GM18526 (cell line): ENCODE results near the gene CWF19L1.
A peak's percentile ranks its signal among the peaks of the same experiment; 100 is the strongest.

Experiments
- POLR2A ChIP-seq: IDR thresholded peaks from 3 replicates; pipeline ENCODE4 v1.6.1; 2011; ENCODE audit not compliant: insufficient read length; ENCODE audit errors: extremely low read depth

CWF19L1 gene

DNA sequence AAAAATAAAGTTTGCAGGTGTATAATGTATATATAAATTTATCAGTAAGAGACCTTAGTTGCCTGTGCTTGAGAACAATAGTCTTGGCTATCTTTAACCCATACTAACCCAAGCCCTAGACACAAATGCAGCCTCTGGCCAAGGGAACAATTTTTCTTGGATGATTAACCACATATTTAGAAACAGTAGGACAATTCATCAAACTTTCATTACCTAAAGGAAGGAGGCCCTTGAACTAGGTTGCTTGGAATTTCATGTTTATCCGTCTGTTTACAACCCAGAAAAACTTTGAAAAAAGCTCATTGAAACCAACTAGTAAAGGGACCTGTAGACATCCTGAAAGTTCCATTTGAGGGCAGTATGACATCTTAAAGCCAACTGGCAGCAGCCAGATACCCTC is 72.7 kb downstream of the CWF19L1 start:
- no peak for TF ChIP-seq POLR2A

DNA sequence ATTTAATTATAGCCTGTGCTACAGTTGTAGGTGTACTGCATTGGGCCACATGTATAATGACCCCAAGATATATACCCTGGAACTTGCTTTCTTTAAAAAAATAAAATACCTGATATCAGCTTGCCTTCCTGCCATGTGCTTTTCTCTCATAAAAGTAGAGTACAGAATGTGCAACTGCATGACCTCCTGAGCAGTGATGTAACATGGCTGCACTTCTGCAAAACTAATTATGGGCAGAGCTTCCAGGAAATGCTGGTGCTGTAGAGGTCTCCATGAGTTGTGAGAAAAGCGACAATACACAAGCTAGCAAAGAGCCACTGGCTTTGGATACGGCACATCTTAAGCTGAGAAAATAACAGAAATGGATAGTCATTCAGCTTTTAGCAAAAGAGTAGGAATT is 75.1 kb downstream of the CWF19L1 start:
- TF ChIP-seq POLR2A: no peak

DNA sequence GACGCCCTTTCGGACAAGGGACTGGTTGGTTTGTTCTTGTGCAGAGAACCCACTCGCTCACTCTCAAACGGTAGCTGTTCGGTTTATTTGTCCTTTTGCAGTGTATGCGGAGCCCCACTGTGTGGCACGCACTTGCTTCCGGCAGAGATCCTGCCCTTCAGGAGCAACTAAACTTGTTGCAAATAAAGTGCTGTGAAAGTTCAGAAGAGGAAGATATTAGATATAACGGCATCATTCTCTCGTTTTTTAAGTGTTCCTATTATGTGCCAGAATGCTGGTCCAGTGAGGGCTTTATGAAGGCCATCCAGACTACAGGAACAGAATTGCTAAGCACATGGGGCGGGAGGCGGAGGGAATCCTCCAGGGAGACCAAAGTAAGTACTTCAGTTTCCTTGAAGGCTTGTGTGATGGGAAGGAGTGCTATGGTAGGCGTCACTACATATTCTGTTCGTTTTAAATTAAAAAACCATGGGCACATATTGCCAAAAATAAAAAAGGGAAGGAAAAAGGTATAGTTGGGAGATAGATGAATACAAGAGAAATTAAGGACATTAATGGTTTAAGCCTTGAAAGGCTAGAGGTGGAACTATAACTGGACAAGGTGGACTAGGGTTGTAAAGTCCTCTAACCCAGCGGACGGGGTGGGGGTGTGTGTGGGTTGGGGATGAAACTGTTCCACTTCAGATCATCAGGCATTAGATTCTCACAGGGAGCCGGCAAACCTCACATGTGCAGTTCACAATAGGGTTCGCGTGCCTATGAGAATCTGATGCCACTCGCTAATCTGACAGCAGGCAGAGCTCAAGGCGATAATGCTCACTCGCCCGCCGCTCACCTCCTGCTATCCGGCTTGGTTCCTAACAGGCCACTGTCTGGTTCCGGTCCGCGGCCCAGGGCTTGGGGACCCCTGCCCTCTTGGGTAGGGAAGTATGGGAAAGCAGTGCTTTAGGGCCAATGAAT is 80.9 kb downstream of the CWF19L1 start:
- no peak for TF ChIP-seq POLR2A

DNA sequence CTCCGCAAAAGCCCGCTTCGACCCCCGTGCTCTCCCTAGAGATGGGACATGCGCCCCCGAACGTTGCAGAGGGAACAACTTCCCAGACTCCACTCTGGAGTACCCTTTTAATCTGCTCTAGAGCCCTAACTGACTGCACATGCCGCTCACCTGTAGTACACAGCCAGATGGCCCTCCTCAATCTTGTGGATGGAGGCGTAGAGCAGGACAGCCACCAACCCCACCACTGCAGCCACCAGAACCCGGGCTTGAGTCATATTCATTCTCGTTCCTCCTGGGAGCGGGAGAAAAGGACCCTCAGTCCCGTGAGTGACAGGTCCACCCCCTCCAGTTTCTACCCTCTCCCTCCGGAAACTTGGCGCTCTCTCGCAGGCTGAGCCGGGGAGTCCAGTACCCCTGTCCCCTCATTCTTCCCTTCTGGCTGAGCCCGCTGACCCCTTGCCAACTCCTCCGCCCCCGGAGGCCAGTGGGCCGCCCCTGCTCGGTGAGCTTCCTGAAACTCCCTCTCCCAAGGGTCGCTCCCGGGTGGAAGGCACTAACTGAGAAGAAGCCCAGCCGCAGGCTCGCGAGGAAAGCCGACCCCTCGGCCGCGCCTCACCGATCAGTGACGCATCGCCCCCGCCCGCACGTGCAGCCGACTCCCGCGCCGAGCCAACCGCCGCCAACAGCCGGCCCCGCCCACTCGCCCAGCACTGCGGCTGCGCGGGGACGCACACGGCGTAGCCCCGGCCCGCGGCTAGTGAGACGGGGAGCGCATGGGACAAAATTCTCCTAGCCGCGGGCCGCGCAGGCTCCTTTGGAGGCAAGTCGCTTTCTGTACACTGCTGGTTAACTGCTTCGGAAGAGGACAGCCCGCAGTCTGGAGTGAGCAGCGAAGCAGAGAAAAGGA is 81.8 kb downstream of the CWF19L1 start, which contains the start of gene ERLIN1:
TSS of gene ERLIN1 (minus strand) at position 666 of the 889 bp plus-strand sequence. CDS start at position 263, 403 bp downstream.
- peak; percentile 79 for TF ChIP-seq POLR2A

DNA sequence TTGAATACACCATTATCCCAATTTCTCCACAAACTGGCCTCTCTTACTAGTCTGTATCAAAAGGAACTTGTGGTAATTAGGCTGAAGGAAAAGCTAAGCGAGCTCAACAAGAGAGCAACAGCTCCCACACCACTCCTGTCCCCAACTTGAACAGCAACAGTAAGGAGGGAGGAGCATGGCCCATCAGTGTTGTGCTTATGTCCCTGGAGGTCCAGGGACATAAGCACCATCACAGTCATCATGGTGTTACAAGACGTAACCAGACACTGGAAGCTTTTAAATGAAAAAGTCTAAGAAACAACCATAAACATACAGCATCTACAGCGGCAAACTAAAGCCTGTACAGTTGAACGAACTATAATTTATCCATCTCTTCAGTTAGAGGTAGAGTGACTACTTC is 82.6 kb downstream of the CWF19L1 start:
- no peak for TF ChIP-seq POLR2A

DNA sequence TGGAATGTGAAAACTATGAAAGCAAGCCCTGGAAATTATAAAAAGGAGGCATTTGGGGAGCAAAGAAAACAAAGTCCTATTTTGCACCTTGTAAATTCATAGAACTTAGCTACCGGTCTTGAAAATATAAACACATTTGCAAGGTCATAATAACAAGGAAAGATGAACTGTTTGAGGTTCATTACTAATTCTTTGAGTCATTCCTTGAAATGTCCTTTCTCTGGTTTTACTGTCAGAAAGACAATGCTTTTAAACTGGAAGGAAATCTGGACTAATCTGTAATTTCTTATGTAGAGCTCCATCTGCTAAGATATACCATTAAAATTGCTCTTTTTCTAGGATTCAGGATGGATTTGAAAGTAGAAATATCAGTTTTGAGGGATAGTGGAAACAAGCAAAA is 83.0 kb downstream of the CWF19L1 start:
- no peak for TF ChIP-seq POLR2A

DNA sequence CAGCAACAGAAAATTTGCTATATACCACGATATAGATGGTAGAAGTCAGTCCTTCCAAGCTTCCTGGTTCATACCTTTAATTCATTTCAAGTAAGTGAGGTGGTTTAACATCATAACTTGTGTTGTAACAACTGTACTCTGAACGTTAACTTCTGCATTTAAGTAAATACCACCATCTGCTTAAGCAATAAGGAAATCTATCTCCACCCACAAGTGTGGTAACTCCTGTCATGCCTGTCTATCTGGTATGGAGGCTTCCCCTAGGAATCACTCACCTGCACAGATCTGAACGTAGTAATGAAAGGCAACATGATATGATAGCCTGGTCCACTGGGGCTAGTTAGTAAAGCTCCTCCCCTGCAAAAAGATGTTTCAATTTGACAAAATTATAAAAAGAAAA is 84.0 kb downstream of the CWF19L1 start:
- no peak for TF ChIP-seq POLR2A

DNA sequence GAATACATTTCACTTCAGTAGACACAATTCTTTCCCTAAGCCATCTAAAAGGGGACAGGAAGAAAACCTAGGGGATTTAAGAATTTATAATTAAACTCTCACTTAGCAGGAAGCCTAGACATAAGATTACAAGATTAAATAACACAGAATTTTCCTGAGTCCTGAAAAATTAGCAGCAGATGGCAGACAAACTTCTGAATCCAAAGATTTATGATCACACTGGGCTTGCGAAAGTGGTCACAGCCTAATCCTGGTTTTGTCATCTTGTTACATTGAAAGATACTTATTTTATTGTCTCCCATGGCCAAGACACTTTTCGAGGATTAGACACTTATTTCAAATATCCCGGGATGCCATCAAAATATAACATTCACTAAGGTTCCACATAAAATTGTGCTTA is 84.5 kb downstream of the CWF19L1 start:
- TF ChIP-seq POLR2A: no peak
